Keratinocyte (primary cell): Measurements from ENCODE around the gene NFAT5. TPM values are rescaled to one million over a fixed set of nuclear protein-coding genes. Genes with fewer than 3 reads are reported as not detected.

Source experiments
- DNase-seq: peaks from one replicate; pipeline ENCODE4 v3.0.0-alpha.2; 2011; ENCODE audit warnings: low read depth, missing footprints, low spot score
- FAIRE-seq: peaks from 2 replicates; lab custom pipeline; 2011; peaks lifted over from hg19 to GRCh38; lab: Jason Lieb, UNC
- H2AFZ ChIP-seq: 2 replicates; pipeline ENCODE4 v1.6.0; 2012; ENCODE audit warnings: low read length, control low read depth, inconsistent platforms; ENCODE audit not compliant: control insufficient read depth
- H3K27ac ChIP-seq: 2 replicates; pipeline ENCODE4 v1.5.1; 2011; ENCODE audit warnings: low read length; ENCODE audit not compliant: control insufficient read depth, insufficient read depth
- H3K27me3 ChIP-seq: 3 replicates; pipeline ENCODE4 v1.6.0; 2011; ENCODE audit warnings: low read length; ENCODE audit not compliant: control insufficient read depth, insufficient read depth; ENCODE audit errors: extremely low read depth
- H3K36me3 ChIP-seq, 2 experiments: 2 replicates in 1 of 2; 3 replicates in 1 of 2; pipeline ENCODE4 v1.5.1; 2011; ENCODE audit warnings: low read length in 2 of 2, mild to moderate bottlenecking in 1 of 2; ENCODE audit not compliant: control insufficient read depth in 2 of 2, insufficient read depth in 2 of 2; ENCODE audit errors: extremely low read depth in 1 of 2
- H3K4me1 ChIP-seq: 3 replicates; pipeline ENCODE4 v1.5.1; 2011; ENCODE audit warnings: low read length; ENCODE audit not compliant: control insufficient read depth, insufficient read depth; ENCODE audit errors: extremely low read depth
- H3K4me2 ChIP-seq: 3 replicates; pipeline ENCODE4 v1.6.0; 2011; ENCODE audit warnings: low read depth, low read length; ENCODE audit not compliant: control insufficient read depth, insufficient read depth; ENCODE audit errors: extremely low read depth
- H3K4me3 ChIP-seq, 3 experiments: fragments of 200-600 bp in 1 of 3; sonication (generic) in 1 of 3; 2 replicates in 2 of 3; 3 replicates in 1 of 3; pipeline ENCODE4 v1.5.1; 2011 to 2016; ENCODE audit warnings: low read length in 3 of 3, mild to moderate bottlenecking in 3 of 3, control low read depth in 2 of 3, inconsistent platforms in 1 of 3, low read depth in 1 of 3, mixed read lengths in 1 of 3, mixed run types in 1 of 3, moderate library complexity in 1 of 3; ENCODE audit not compliant: control insufficient read depth in 2 of 3, insufficient read depth in 2 of 3; ENCODE audit errors: extremely low read depth in 1 of 3
- H3K79me2 ChIP-seq: 2 replicates; pipeline ENCODE4 v1.6.0; 2012; ENCODE audit warnings: low read length; ENCODE audit not compliant: control insufficient read depth, insufficient read depth
- H3K9ac ChIP-seq: 3 replicates; pipeline ENCODE4 v1.6.0; 2011; ENCODE audit warnings: low read length; ENCODE audit not compliant: control insufficient read depth, insufficient read depth; ENCODE audit errors: extremely low read depth
- H3K9me1 ChIP-seq: 3 replicates; pipeline ENCODE4 v1.6.0; 2011; ENCODE audit warnings: low read length; ENCODE audit not compliant: control insufficient read depth, insufficient read depth; ENCODE audit errors: extremely low read depth
- H3K9me3 ChIP-seq: 2 replicates; pipeline ENCODE4 v1.5.1; 2012; ENCODE audit warnings: low read depth, low read length; ENCODE audit not compliant: control insufficient read depth
- H4K20me1 ChIP-seq: 3 replicates; pipeline ENCODE4 v1.6.0; 2011; ENCODE audit warnings: low read length; ENCODE audit not compliant: control insufficient read depth, insufficient read depth; ENCODE audit errors: extremely low read depth
- CTCF ChIP-seq, 3 experiments: IDR thresholded peaks in 1 of 3; conservative IDR thresholded peaks in 1 of 3; optimal IDR thresholded peaks in 1 of 3; 2 replicates in 2 of 3; 3 replicates in 1 of 3; pipeline versions ENCODE3 to v1.5.1; 2011; ENCODE audit warnings: low read length in 3 of 3, mild to moderate bottlenecking in 3 of 3, moderate library complexity in 2 of 3, control low read depth in 1 of 3, inconsistent platforms in 1 of 3; ENCODE audit not compliant: insufficient read depth in 2 of 3; ENCODE audit errors: extremely low read depth in 1 of 3
- EZH2 ChIP-seq: IDR thresholded peaks from one replicate; pipeline ENCODE4 v1.6.1; 2012; ENCODE audit warnings: inconsistent platforms, mild to moderate bottlenecking, low read length, moderate library complexity
- dilution Hi-C: fragments of 300-500 bp; cut with MboI; formaldehyde crosslinking; loops from one replicate; pipeline ENCODE4 v1.7.0; 2020; ENCODE audit warnings: low sequenced_read_pairs; ENCODE audit not compliant: extremely low pct_ligation_motif_present
- polyA plus RNA-seq, 5 experiments: library from polyadenylated mRNA; depleted of rRNA in 3 of 5; stranded (reverse) in 3 of 5; stranded (forward) in 1 of 5; unstranded in 1 of 5; fragments of >200 nt; gene quantifications; 1 replicate in 1 of 5; 2 replicates in 3 of 5; 3 replicates in 1 of 5; pipeline versions ENCODE4 v1.2.1 to v1.2.3, GENCODE V29; 2011 to 2012; ENCODE audit warnings: missing spikeins in 2 of 5, low read depth in 1 of 5, low replicate concordance in 1 of 5

The NFAT5 gene
- polyA plus RNA-seq, 1 donor (not counting 4 experiments of a cell fraction or from before 2014, with no cell fraction given), result 24.9 TPM

GRCh38 chr16:69747115-69747514 is 181.3 kb downstream of the NFAT5 start:
- no peak overlapping the region for H3K9ac ChIP-seq
- H3K79me2 ChIP-seq, result peaks cover 51% of the 10 kb centered on the region
- no peak overlapping the region for H2AFZ ChIP-seq
- H3K9me3 ChIP-seq, result no peaks in the 10 kb centered on the region
- FAIRE-seq (no peak), DNase-seq (no peak)
- no peak overlapping the region for H3K4me3 ChIP-seq
- peaks cover 5% of the 10 kb centered on the region for H3K4me1 ChIP-seq
- H3K36me3 ChIP-seq, result peaks cover 53 to 66% of the 10 kb centered on the region in 2 experiments
- dilution Hi-C loops, result no loop called here
- TF ChIP-seq EZH2 (no peak), CTCF (optimal IDR thresholded peaks at IDR 0.05 in 1 of 3, IDR thresholded peaks at IDR 0.05 in 1 of 3, conservative IDR thresholded peaks at IDR 0.05 in 1 of 3; ENCODE audit: extremely low read depth in 1 of 3, insufficient read depth in 2 of 3, low read length in 3 of 3) (no peak)
- no peak overlapping the region for H3K4me2 ChIP-seq
- no peaks in the 10 kb centered on the region for H3K9me1 ChIP-seq
- peaks cover 4% of the 10 kb centered on the region for H4K20me1 ChIP-seq
- H3K27me3 ChIP-seq, result no peaks in the 10 kb centered on the region
- H3K27ac ChIP-seq, result no peak overlapping the region

GRCh38 chr16:69748694-69749345 is 183.1 kb downstream of the NFAT5 start:
- H3K9me1 ChIP-seq, result no peaks in the 10 kb centered on the region
- DNase-seq, result no peak

More at GRCh38 chr16:69748694-69749345, 183.1 kb downstream of the NFAT5 start:
- Histone ChIP-seq H3K4me1 (no peaks in the 10 kb centered on the region), H3K9me3 (no peaks in the 10 kb centered on the region), H3K4me2 (no peak overlapping the region), H3K79me2 (peaks cover 61% of the 10 kb centered on the region), H3K27ac (no peak overlapping the region), H2AFZ (no peak overlapping the region), H3K9ac (no peak overlapping the region), H3K27me3 (no peaks in the 10 kb centered on the region), H3K36me3 (peaks cover 41 to 60% of the 10 kb centered on the region in 2 experiments), H3K4me3 (no peak overlapping the region), H4K20me1 (peaks cover 4% of the 10 kb centered on the region)
- dilution Hi-C loops, result no loop called here
- TF ChIP-seq EZH2 (no peak), CTCF (optimal IDR thresholded peaks at IDR 0.05 in 1 of 3, IDR thresholded peaks at IDR 0.05 in 1 of 3, conservative IDR thresholded peaks at IDR 0.05 in 1 of 3; ENCODE audit: extremely low read depth in 1 of 3, insufficient read depth in 2 of 3, low read length in 3 of 3) (no peak)
- no peak for FAIRE-seq
